Renal cortex interstitium (tissue), 3 donors: Measurements from ENCODE around the gene CCHCR1. TPM values are rescaled to one million over a fixed set of nuclear protein-coding genes. Genes with fewer than 3 reads are reported as not detected.

ENCODE experiments used
- polyA plus RNA-seq, 3 donors: library from polyadenylated mRNA; unstranded; fragments of 120-200 nt; gene quantifications; one replicate each; pipeline ENCODE4 v1.2.1, GENCODE V29; 2013; ENCODE audit not compliant: insufficient read length in 3 of 3

Gene CCHCR1
- polyA plus RNA-seq, 3 donors = 30.5 to 41.6 (median 35.2) TPM

Other genes starting within 250 kb of the CCHCR1 start
- gene GTF2H4, start 249.6 kb downstream of the CCHCR1 start, polyA plus RNA-seq = 10 to 100 TPM; 41.4 to 54.3 (median 48.3) TPM
- gene VARS2, start 243.6 kb downstream of the CCHCR1 start, polyA plus RNA-seq = 10 to 100 TPM; 41.6 to 50.7 (median 48.3) TPM
- 1 to 10 TPM in 2 of 3 donors, under 1 TPM in 1; 0.80 to 1.3 (median 1.2) TPM for gene SFTA2, start 225.6 kb downstream of the CCHCR1 start, polyA plus RNA-seq
- under 1 TPM; 0.03 to 0.18 (median 0.08) TPM for gene MUCL3, start 216.8 kb downstream of the CCHCR1 start, polyA plus RNA-seq
- gene MUC21, start 174.1 kb downstream of the CCHCR1 start, polyA plus RNA-seq = not detected
- not detected for gene MUC22, start 147.3 kb downstream of the CCHCR1 start, polyA plus RNA-seq
- not detected for gene C6orf15, start 45.2 kb downstream of the CCHCR1 start, polyA plus RNA-seq
- under 1 TPM; 0.23 to 0.34 (median 0.30) TPM for gene PSORS1C1, start 43.0 kb downstream of the CCHCR1 start, polyA plus RNA-seq
- gene CDSN, start 37.4 kb downstream of the CCHCR1 start, polyA plus RNA-seq = not detected
- gene PSORS1C2, start 18.7 kb downstream of the CCHCR1 start, polyA plus RNA-seq = under 1 TPM in 2 of 3 donors, not detected in 1; 0.14 to 0.17 TPM
- gene TCF19, start 787 bp upstream of the CCHCR1 start, polyA plus RNA-seq = 10 to 100 TPM; 14.9 to 21.0 (median 17.4) TPM
- gene POU5F1, start 12.9 kb upstream of the CCHCR1 start, polyA plus RNA-seq = 10 to 100 TPM in 1 of 3 donors, 1 to 10 TPM in 2; 1.9 to 25.2 (median 4.5) TPM
- gene HLA-C, start 114.3 kb upstream of the CCHCR1 start, polyA plus RNA-seq = 100 to 1,000 TPM in 1 of 3 donors, 10 to 100 TPM in 2; 66.6 to 115 (median 90.8) TPM
- 100 to 1,000 TPM; 101 to 166 (median 145) TPM for gene HLA-B, start 199.4 kb upstream of the CCHCR1 start, polyA plus RNA-seq
- gene MICA, start 245.8 kb upstream of the CCHCR1 start, polyA plus RNA-seq = 10 to 100 TPM in 1 of 3 donors, 1 to 10 TPM in 2; 5.7 to 10.9 (median 7.3) TPM